Stimulated activated CD8-positive, alpha-beta memory T cell treated with anti-CD3 and anti-CD28 coated beads, Interleukin-12 subunit alpha, Interleukin-12 subunit beta, amount 100 ng/mL, for 24 hours (primary cell): ENCODE data around the gene DHDH.
A peak's percentile ranks its signal among the peaks of the same experiment; 100 is the strongest.

Source experiments
- DNase-seq: peaks from one replicate; pipeline ENCODE4 v3.0.0-alpha.2; 2020; ENCODE audit errors: extremely low read depth

The DHDH gene

GRCh38 chr19:48992581-48993174, 59.2 kb downstream of the DHDH start:
- no peak for DNase-seq

DNA sequence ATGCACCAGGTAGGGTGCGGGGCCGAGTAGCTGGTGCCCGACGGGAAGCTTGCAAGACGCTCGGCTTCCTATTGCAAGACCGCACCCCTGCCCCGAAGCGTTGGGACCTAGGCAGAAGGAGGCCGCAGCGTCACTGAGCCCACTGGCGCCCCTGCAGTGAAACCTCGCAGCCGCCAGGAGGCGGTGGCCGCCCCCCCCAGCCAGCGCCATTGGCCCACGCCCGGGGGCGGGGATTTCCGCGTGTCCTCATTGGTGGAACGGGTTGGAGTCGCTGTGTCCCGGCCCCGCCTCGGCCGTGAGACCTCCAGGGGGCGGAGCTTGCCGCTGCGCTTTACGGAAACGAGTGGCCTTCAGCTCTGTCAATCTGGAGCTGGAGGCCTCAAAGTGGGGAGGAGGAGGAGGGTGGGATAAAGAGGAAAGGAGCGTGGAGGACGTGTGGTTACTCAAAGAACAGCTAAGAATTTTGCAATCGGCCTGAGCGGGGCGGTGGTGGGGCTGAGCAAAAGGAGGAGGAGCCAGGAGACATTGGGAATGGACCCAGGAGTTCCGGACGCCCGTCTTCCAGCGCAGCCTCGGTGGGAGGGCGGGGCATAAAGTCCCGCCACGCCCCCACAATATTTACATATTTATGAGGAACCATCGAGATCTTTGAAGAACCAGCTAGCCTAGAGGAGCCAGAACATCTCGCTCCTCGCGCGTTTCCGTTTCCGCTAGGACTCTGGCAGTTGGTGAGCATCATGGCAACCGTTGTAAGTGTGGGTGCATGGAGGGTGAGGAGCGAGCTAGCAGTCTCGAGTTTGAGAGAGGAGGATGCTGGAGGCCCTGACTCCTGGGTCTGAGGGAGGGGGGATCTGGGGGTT, 59.9 kb downstream of the DHDH start, which contains the start of the genes GYS1 and RUVBL2:
TSS of gene GYS1 (minus strand) at position 135 of the 860 bp plus-strand sequence. CDS start 197 bp downstream, outside the sequence.
TSS of gene RUVBL2 (plus strand) at position 713 of the 860 bp plus-strand sequence. CDS start at position 738, 25 bp downstream.
- DNase-seq, result peak; percentile 99

DNA sequence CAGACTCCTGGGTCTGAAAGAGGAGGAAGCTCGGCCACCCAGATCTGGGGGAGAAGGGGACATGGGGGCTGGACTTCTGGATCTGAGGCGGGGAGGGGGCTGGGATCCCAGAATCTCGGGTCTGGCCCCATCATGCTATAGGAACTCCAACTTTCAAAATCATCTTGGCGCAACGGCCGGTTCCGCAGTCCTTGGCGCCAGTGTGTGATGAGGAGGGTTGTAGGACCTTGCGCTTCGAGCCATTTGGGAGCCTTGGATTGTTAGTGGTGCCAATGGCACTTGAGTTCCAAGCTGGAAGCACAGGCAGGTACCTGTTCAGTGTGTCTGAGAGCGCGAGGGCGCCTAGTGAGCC, 60.5 kb downstream of the DHDH start:
- no peak for DNase-seq
